ENCODE results near the gene PBX3. TPM values are rescaled to one million over a fixed set of nuclear protein-coding genes. Genes with fewer than 3 reads are reported as not detected.

PBX3 gene
- total and polyA plus RNA-seq, 2 donors (not counting 1 experiment from before 2014, with no cell fraction given) = 15.5 to 39.0 TPM

- Mint-ChIP-seq H3K9me3 (ENCODE audit: insufficient read depth) (peaks cover 8% of the 10 kb centered on the region), H3K4me3 (no peak overlapping the region), H3K27me3 (no peaks in the 10 kb centered on the region), H3K27ac (no peak overlapping the region), H3K4me1 (no peaks in the 10 kb centered on the region)
- peaks cover 0 to 6% of the 10 kb centered on the region in 2 experiments for H3K36me3 ChIP-seq (replicated peaks in 1 of 2; ENCODE audit: control extremely low read depth in 1 of 2, control insufficient read depth in 1 of 2, extremely low read depth in 1 of 2, insufficient read depth in 2 of 2, low read length in 1 of 2)
- no peaks in the 10 kb centered on the region for H4K20me1 ChIP-seq (ENCODE audit: control insufficient read depth, insufficient read depth, low read length, poor library complexity, severe bottlenecking)
- intact Hi-C loops (cut with micrococcal nuclease) = no loop called here
- TF ChIP-seq CTCF (IDR thresholded peaks at IDR 0.05) (no peak), EZH2 (IDR thresholded peaks at IDR 0.05; ENCODE audit: borderline replicate concordance, insufficient read depth, low read depth, low read length, poor library complexity, severe bottlenecking) (no peak)
- no peaks in the 10 kb centered on the region for H3K79me2 ChIP-seq (ENCODE audit: control insufficient read depth, insufficient read depth, low read length)
- CTCF ChIA-PET = no interaction called here
- H2AFZ ChIP-seq (ENCODE audit: insufficient read depth, low read depth, low read length, poor library complexity, severe bottlenecking) = no peak overlapping the region
- POLR2A ChIA-PET = no interaction called here
- DNase-seq (no peak), ATAC-seq (ENCODE audit: low read depth) (no peak)
- H3K27ac ChIP-seq (ENCODE audit: low read length in 2 of 2) = no peak overlapping the region
- no peaks in the 10 kb centered on the region for H3K4me1 ChIP-seq (ENCODE audit: control insufficient read depth in 2 of 2, insufficient read depth in 2 of 2, low read length in 2 of 2)
- H3K9ac ChIP-seq (ENCODE audit: low read length) = no peak overlapping the region
- no peaks in the 10 kb centered on the region for H3K27me3 ChIP-seq (replicated peaks in 1 of 4; ENCODE audit: control extremely low read depth in 1 of 4, control insufficient read depth in 3 of 4, insufficient read depth in 4 of 4, low read length in 3 of 4)
- WGBS (ENCODE audit: insufficient coverage) = no CpG with 5 or more reads among the region's 2 CpGs
- H3K4me3 ChIP-seq (ENCODE audit: control extremely low read depth in 1 of 5, extremely low read depth in 1 of 5, insufficient read depth in 1 of 5, low read depth in 2 of 5, low read length in 4 of 5) = no peak overlapping the region
- no peak overlapping the region for H3K4me2 ChIP-seq (replicated peaks; ENCODE audit: low read depth, low read length, poor library complexity, severe bottlenecking)
- peaks cover 0 to 5% (median 4%) of the 10 kb centered on the region in 3 donors for H3K9me3 ChIP-seq (ENCODE audit: control extremely low read depth in 1 of 3, control insufficient read depth in 2 of 3, insufficient read depth in 1 of 3, low read length in 2 of 3)
Measured at GRCh38 chr9:125943831-125944230, 196.7 kb downstream of the PBX3 start.

DNA sequence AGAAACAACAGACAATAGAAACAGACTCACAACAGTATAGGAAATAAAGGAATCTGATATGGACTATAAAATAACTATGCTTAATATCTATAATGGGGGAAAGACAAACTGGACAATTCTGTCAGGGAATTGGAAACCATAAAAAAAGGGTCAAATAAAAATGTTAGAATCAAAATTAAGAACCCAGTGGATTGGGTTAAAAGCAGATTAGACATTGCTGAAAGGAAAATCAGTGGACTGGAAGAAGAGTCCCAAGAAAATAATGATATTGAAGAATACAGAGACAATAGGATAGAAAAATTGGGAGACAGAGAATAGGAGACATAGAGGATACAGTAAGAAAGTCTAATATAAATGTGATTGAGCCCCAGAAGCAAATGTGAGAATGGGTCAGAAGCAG is 199.2 kb downstream of the PBX3 start:
- Mint-ChIP-seq H3K4me3 (no peak overlapping the region), H3K27ac (no peak overlapping the region), H3K4me1 (no peaks in the 10 kb centered on the region), H3K9me3 (ENCODE audit: insufficient read depth) (peaks cover 8% of the 10 kb centered on the region), H3K27me3 (no peaks in the 10 kb centered on the region)
- Histone ChIP-seq H3K4me3 (ENCODE audit: control extremely low read depth in 1 of 5, extremely low read depth in 1 of 5, insufficient read depth in 1 of 5, low read depth in 2 of 5, low read length in 4 of 5) (no peak overlapping the region), H3K36me3 (replicated peaks in 1 of 2; ENCODE audit: control extremely low read depth in 1 of 2, control insufficient read depth in 1 of 2, extremely low read depth in 1 of 2, insufficient read depth in 2 of 2, low read length in 1 of 2) (peaks cover 0 to 6% of the 10 kb centered on the region in 2 experiments), H3K4me2 (replicated peaks; ENCODE audit: low read depth, low read length, poor library complexity, severe bottlenecking) (no peak overlapping the region), H3K27me3 (replicated peaks in 1 of 4; ENCODE audit: control extremely low read depth in 1 of 4, control insufficient read depth in 3 of 4, insufficient read depth in 4 of 4, low read length in 3 of 4) (no peaks in the 10 kb centered on the region), H4K20me1 (ENCODE audit: control insufficient read depth, insufficient read depth, low read length, poor library complexity, severe bottlenecking) (no peaks in the 10 kb centered on the region), H3K79me2 (ENCODE audit: control insufficient read depth, insufficient read depth, low read length) (no peaks in the 10 kb centered on the region), H3K9ac (ENCODE audit: low read length) (no peak overlapping the region), H3K27ac (ENCODE audit: low read length in 2 of 2) (no peak overlapping the region), H2AFZ (ENCODE audit: insufficient read depth, low read depth, low read length, poor library complexity, severe bottlenecking) (no peak overlapping the region), H3K9me3 (ENCODE audit: control extremely low read depth in 1 of 3, control insufficient read depth in 2 of 3, insufficient read depth in 1 of 3, low read length in 2 of 3) (peaks cover 0 to 5% (median 4%) of the 10 kb centered on the region in 3 donors), H3K4me1 (ENCODE audit: control insufficient read depth in 2 of 2, insufficient read depth in 2 of 2, low read length in 2 of 2) (no peaks in the 10 kb centered on the region)
- no peak for ATAC-seq (ENCODE audit: low read depth)
- no peak for DNase-seq
- intact Hi-C loops (cut with micrococcal nuclease) = no loop called here
- POLR2A ChIA-PET = no interaction called here
- CTCF ChIA-PET = no interaction called here
- TF ChIP-seq EZH2 (IDR thresholded peaks at IDR 0.05; ENCODE audit: borderline replicate concordance, insufficient read depth, low read depth, low read length, poor library complexity, severe bottlenecking) = no peak
- no peak for TF ChIP-seq CTCF (IDR thresholded peaks at IDR 0.05)

Data from B cell (primary cell).